GM19043 (cell line): ENCODE measurements around the gene TMTC2.
A peak's percentile ranks its signal among the peaks of the same experiment; 100 is the strongest.

Experiments
- ATAC-seq: cut with Tn5 transposase; IDR thresholded peaks from one replicate; pipeline ENCODE4 v1.9.1; 2021; ENCODE audit warnings: low read depth; ENCODE audit not compliant: unreplicated experiment

TMTC2 gene

DNA sequence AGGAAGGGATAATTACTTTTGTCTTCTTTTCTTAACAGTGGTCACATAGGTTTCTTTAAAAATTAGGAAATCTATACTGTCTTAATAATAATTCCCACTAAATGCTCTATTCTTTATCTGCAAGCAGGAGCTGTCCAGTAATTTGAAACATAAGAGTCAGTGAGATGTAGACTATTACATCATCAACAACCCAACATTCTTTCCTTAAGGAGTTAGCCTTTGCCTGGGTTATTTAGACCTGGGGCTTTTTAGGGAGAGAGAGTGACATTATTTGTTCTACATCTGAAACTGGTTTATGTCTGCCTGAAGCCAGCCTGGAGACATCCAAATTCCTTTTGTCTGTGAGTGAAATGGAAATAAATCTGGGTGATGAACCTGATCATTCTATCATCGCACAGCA lies 294.4 kb downstream of the TMTC2 start:
- ATAC-seq = no peak

DNA sequence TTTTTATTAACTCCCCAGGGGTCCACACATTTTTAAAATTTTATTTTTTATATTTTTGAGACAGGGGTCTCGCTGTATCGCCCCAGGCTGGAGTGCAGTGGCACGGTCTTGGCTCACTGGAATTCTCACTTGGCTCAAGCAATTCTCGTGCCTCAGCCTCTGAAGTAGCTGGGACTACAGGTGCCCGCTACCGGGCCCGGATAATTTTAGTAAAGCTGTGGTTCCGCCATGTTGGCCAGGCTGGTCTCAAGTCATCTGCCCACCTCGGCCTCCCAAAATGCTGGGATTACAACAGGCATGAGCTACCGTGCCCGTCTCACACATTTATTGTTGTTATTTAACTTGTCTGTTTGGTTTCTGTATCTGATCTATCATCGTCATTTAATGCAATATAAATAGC lies 307.4 kb downstream of the TMTC2 start:
- no peak for ATAC-seq

DNA sequence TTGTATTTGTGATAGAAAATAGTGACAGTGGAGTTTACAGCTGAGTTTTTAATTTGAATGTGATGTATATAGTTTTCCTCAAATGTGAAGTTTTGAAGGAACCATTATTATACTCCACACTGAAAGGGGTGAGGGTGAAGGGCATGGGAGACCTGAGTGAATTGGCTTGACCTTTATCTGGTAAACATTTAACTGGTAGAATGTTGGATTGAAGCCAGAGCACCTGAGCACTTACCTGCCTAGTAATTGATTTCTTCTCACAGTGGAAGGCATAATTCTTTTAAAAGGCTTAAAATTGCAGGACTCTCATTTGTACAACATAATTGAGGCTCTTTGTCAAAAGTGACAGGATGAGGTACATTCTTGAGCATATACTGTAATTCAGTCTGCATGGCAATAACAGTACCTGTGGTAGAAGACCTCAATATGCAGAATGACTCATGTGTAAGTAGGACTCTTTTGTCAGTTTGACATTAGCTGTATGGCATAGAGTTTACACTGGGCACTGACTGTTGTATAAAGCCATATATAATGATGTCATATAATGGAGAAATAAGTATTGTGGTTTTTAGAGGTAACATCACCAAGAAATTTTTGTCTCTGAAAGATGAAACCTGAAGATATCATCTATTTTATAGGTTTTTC lies 309.6 kb downstream of the TMTC2 start:
- ATAC-seq = peak; percentile 63

DNA sequence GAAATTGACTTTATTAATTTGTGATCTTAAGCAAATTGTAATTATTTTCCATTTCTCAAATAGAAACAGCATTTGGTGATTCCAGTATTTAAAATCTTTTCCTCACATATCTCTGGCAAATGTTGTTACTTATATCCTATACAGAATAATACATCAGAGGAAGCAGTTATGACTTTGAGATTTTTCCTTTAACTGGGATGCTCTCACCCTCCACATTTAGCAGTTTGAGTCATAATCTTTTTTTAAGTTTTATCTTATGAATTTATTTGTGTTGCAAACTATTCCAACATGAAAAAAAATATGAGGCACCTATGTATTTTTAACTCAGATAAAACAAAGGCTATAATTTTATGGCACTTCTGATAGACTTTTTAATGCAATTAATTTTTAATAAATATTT lies 311.8 kb downstream of the TMTC2 start:
- no peak for ATAC-seq

DNA sequence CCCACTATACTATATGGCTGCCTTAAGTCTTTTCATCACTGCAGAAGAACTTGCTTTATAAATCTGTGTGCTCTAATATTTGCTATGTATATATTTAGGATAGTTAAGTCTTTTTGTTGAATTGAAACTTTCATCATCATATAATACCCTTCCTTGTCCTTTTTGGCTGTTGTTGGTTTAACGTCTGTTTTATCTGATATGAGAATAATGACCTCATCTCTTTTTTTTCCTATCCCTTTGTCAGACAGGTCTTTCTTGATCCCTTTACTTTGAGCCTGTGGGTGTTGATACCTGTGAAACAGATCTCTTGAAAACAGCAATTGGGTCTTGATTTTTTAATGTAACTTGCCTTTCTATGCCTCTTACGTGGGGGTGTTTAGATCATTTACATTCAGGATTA lies 316.3 kb downstream of the TMTC2 start:
- ATAC-seq = no peak

DNA sequence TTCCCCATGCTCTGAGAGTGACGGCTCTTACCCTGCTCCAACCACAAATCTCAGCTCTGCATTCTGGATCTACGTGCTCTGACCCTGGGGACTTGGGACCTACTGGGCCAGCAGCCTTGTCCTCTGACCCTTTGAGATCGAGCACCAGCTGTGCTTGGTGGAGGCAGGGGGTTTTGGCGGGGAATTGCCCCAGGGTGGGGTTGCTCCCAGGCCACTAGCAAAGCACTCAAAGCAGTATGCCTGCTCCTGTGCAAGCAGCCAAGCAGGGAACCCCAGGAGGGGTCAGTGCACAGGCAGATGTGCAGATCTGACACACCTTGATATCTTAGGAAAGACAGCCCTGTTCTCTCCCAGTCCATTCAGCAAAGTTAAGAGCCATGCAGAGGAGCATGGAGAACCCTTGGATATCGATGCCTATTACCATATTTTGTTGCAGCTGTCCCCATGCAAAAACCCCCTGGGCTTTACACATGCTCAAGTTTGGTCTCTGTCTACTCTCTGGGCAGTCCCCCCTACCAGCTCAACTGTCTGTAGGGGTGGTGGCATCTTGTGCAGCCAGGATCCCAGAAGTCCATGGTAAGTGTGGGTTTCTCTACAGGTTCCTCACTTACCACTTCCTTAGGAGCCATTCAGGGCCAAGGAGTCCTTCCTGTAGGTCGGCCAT lies 319.0 kb downstream of the TMTC2 start:
- ATAC-seq = no peak

DNA sequence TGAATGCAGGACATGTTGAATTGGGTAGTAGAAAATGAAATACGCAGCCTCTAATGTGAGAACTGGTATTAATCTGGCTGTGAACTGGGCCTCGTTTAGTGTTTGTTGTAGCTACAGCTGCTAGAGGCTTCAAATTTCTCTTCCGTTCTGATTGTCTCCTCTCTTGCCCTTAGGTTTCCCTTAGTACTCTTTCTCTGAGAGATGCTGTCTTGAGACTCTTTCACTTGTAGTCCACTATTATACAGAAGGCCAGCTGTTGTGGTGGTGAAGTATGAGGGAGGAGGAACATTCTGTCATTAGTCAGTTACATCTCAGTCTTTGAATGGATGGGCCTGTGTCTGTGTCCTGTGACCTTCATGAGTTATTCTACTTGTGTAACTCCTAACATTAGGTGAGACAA lies 322.0 kb downstream of the TMTC2 start:
- no peak for ATAC-seq

DNA sequence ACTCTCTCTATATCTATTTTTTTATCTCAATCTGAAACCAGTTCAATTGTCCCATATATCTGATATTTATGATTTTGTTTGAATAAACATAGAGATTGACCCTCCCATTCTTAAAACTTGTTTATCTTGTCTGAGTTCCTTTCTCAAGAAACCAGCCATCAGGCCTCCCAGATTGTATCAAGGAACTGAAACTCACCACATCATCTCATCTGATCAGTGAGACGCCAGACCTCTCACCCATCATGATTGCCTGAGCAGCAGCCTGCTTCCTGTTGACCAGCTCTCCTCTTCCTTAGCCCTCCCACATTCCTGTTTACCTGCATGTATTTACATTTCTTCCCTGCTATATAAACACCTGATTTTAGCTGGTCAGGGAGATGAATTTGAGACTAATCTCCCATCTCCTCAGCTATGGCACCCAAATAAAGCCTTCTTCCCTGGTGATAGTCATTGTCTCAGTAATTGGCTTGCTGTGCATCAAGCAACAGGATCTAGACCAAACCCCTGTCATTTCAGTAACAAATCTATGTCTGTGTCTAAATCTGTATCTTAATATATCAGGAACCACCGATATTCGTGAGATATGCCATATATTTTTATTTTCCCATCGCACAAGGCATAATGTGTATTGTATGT lies 323.6 kb downstream of the TMTC2 start:
- no peak for ATAC-seq

DNA sequence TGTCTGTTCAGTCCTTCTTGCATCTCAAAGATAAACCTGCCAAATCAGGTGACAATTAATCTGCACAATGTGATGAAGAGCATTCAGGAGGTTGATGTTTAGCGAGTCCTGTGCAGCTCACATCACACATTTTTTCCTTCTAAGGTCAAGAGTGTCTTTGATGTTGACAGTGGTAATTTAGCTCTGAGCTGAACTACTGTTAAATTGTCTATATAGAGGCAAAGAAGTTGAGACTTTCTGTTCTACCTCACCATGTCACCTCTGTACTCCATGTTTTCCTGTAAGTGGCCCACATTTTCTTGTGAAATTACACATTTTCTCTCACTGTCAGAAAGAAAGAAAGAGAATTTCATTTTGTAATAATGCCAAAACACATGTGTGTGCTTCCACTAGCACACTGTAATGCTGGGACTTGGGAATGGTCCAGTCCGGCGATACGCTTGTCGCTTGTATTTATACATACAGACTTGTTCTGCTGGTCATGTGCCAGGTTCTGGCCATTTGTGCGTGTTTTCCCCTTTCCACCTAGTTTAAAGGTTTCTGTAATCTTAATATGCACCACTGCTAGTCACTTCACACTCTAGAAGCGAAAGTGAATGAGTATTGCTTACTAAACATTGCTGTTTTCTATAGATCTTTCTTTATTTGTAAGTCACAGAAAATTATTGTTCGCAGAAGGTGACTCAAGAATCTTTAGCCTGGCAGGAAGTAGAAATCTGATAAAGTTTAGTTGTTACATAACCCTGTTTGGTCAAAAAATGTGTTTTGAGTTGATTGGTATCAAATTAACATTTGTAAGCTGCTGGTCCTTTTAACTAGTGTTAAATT lies 328.9 kb downstream of the TMTC2 start:
- no peak for ATAC-seq

DNA sequence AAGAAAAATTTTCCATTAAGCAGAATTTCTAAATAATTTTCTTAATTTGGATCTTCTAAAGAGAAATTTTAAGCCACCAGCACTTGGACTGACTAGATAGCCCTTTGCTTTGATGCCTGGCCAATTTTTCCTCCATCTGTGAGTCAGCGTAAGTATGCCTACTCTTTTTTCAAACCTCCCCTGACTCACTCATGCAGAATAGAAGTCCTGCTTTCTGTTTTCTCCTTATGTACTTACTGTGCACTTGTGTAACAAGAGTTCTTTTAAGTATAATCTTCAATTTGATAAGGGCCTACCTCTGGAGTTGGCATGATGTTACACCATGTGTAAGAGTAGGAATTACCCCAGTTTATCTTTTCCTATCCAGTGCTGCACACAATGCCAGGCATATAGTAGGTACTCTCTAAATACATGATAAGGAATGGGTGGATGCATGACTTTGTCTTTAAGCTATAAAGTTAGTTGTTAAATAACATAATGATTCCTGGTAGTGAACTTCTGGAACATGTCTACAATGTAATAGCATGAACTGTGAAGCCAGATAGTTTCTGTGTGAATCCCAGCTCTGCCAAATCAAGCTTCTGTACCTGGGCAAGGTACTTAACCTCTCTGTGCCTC lies 329.6 kb downstream of the TMTC2 start:
- no peak for ATAC-seq

DNA sequence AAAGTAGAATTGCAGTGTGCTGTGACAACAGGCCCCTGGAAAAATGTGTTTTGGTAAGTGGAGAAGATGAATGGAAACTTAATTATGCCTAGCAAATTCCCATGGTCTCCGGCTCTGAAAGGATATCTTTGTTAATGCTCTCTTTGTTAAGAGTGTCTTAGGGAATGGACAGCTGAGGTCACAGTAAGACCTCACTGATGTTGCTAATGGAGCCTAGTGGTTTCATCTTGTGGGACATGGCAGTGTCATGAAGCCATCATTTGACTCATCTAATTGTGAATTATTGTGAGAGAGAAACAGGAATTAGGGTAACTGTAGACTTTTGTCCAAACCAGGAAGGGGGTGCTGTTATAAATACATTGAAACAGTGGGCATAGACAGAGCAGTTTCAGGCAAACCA lies 330.3 kb downstream of the TMTC2 start:
- no peak for ATAC-seq

DNA sequence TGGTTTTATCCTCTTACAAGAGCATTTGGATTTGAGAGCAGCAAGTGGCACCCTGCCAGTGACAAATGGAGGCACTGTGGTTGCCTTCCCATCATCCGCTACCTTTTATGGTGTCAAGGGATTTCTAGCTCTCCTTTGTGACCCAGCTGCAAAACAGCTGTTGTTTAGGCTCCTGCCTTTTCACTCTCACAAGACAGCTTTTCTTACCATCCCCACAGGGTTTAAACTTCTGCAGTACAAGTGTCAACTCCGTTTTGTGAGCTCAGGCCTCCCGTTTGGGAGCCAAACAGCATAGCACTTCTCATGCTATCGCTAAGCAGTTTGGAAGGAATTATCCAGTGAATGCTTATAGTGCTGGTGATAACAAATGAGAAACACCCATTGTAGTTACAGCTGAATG lies 331.4 kb downstream of the TMTC2 start:
- ATAC-seq = no peak

DNA sequence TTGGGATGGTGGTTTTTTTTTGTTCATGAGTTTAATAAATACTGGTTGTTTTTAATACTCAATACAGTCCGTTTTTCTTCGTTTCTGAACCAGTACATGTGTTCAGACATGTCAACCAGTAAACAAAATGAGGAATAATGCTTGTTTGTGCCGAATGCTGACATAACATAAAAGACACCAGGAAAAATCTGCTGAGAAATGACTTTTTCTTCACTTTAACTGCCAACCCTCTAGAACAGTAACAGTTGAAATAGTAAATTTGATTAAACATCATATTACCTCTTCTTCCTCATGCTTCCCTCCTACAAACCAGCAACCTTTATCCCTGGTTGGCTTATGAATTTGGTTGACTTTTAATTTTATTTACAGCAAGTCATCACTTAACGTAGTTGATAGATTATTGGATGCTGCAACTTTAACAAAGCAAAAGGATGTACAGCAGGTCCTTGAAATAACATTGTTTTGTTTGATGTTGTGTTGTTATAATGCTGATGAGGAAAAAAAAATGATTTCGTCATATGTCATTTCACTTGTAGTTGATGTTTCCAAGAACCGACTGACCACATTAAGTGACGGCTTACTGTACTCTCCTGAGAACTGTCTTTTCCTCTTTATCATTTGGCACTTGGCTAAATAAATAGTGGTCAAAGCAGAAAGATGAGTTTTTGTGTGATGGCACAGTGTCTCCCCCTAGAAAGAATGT lies 340.5 kb downstream of the TMTC2 start:
- ATAC-seq = no peak

DNA sequence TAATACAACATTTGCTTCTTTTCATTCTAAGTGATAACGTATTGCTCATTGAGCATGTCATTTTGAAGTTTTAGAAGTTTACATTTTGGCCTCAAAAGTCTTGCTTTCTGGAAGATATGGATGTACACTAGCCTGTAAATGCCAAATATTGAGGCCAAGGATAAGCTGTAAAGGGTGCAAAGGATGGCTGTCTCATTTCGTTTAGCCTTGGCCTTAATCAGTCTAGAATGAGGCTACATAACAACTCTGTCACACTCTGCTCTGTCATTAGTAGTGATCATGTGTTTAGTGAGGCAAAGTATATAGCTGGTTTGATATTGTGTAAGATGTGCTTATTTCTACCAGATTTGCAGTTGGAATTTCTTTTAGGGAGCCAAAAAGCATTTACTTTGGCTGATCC lies 344.5 kb downstream of the TMTC2 start:
- no peak for ATAC-seq

DNA sequence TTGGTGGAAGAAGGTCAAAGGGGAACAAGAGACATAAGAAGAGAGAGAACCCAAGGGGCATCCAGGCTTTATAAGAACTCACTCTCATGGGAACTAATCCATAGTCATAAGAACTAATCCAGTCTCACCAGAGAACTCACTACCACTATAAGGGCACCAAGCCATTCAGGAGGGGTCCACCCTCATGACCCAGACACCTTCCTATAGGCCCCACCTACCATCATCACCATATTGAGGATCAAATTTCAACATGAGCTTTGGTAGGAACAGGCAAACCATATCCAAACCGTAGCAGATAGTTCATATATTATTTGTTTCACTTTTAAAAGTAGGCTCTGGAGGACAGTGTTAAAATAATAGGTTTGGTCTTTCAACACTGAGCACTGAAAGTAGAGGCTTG lies 350.1 kb downstream of the TMTC2 start:
- no peak for ATAC-seq

DNA sequence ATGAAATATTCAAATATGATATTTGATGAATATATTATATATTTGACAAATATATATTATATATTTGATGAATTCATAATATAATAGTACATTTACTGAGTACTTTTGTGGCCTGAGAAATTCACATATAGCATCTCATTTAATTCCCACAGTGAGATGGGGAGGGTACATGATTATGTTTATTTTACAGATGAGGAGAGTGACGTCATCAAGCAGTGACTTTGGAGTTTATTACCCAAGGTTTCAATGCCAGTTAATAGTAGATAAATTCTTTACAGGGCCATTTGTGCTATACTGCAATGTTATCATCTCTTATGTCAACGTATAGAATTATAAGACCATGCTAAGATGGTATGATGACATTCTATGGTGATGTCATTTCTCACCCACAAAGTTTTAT lies 352.7 kb downstream of the TMTC2 start:
- ATAC-seq = no peak

DNA sequence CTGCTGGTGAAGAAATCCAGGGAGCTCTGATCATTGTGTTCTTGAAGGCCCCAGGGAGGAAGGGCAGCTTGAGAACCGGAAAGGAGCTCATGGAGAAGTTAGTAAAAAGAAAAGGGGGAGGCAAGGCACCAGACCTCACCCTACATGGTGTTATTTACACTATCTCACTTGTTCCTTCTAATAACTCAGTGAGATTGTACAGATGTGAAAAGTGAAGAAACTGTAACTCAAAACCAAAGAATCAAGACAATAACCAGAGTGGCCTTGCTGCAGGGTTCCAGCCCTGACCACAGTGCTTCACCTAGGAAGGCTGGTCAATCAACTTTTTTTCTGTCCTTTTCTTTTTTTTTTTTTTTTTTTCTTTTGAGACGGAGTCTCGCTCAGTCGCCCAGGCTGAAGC lies 353.6 kb downstream of the TMTC2 start:
- no peak for ATAC-seq

DNA sequence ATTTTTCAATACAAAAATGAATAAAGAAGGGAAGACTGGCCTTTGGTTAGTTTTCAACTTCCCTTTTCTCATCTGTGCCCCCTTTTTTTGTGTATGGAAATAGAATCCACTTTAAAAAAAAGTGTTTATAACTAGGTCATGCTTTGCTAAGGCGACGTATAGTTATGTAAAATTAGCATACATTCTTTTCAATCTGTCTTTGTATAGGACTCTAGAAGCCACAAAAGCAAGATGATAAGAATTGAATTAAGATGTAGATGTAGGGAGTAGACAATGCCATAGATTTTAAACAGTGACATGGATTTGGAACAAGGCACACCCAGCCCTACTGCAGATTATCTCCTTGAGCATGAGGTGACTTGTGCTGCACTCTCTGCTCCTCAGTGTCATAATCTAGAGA lies 354.3 kb downstream of the TMTC2 start:
- ATAC-seq = no peak

DNA sequence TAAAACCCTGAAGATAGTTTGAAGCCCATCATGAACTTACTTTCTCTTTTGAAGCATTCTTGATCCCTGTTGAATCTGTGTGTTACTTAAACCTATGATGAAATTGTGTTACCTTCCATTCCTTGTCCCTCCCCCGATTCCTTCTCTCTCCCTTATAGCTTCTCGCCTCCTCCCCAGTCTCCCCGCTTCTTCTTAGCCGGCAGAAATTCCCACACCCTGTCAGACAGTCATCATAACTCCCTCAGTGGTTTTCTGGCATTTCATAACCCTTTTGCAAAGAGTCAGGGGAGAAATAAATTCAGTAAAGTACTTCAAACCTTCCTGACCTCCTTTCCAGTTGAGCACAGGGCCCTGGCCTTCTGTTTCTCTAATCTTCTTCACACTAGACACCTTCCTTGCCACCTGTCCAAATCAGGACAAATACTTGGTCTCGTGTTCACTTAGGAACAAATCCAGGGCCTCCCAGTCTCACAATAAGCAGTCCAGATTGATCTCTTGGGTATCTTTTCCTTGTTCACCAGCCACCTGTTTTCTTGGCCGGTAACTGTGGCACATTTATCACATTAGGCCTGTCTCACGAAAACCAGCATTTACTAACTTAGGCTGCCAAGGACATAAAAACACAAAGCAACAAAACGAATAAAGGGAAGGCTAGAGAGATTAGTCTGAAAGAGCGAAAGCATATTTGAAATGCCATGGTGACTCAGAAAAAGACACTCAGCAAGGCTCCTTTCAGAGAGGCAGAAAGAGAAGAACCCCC lies 355.9 kb downstream of the TMTC2 start:
- no peak for ATAC-seq

DNA sequence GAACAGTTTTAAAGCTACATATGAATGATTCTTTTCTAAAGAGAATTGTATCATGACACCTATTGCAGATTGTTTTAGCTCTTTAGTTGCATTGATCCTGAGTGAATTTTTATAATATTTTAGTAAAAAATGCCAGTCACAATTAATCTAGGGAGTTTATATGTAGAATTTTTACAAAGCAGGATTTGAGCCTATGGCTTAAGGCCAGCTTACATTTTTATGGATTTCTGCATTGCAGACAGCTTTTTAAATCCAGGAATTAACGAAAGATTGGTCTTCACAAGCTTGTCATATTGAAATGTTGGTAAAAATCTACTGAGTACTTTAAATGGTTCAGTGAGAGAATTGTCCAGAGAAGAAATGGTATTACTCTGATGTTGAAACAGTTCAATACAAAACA lies 358.0 kb downstream of the TMTC2 start:
- ATAC-seq = no peak
